Upper lobe of right lung (tissue), 1 donor: ENCODE results near the gene KLHL1. TPM values are rescaled to one million over a fixed set of nuclear protein-coding genes. Genes with fewer than 3 reads are reported as not detected.

Experiments
- ATAC-seq: fragments of 200-7000 bp; cut with Tn5 transposase; one replicate; pipeline ENCODE4 v1.9.1; 2020; ENCODE audit warnings: mild to moderate bottlenecking, moderate library complexity
- DNase-seq: peaks from one replicate; pipeline ENCODE4 v3.0.0-alpha.2; 2020
- H3K27ac ChIP-seq: fragments of 200-600 bp; one replicate; pipeline ENCODE4 v1.8.0; 2022
- H3K27me3 ChIP-seq: fragments of 200-600 bp; one replicate; pipeline ENCODE4 v1.8.0; 2022; ENCODE audit warnings: mild to moderate bottlenecking
- H3K36me3 ChIP-seq: fragments of 200-600 bp; one replicate; pipeline ENCODE4 v1.8.0; 2022
- H3K4me1 ChIP-seq: fragments of 200-600 bp; one replicate; pipeline ENCODE4 v1.8.0; 2022
- H3K4me3 ChIP-seq: fragments of 200-600 bp; one replicate; pipeline ENCODE4 v1.8.0; 2022; ENCODE audit warnings: mild to moderate bottlenecking
- H3K9me3 ChIP-seq: fragments of 200-600 bp; one replicate; pipeline ENCODE4 v1.8.0; 2022
- CTCF ChIP-seq: fragments of 200-600 bp; IDR thresholded peaks from one replicate; pipeline ENCODE4 v1.8.0; 2022; ENCODE audit warnings: antibody characterized with exemption
- intact Hi-C: fragments of 100-400 bp; cut with DNase I; formaldehyde crosslinking; loops from one replicate; pipeline ENCODE4 v1.11.0; 2022
- total RNA-seq: library from RNA; stranded (reverse); fragmentation: NEBNext Ultra II Directional; extraction: Animal tissue kit (Norgen Biotek cat#: 25700); gene quantifications from one replicate; pipeline ENCODE4 v1.2.1, GENCODE V29; 2021
- donor health status: DM: no; HTN: yes; CAD: no; lungs with severe emphysema.

Gene KLHL1
- total RNA-seq, 1 donor from 2014 or later = not detected

- intact Hi-C loops = no loop called here
- no peaks in the 10 kb centered on the region for H3K4me1 ChIP-seq
- DNase-seq = no peak
Observed at GRCh38 chr13:69690999-69691398, 417.3 kb downstream of the KLHL1 start.

GRCh38 chr13:69683921-69684686 lies 424.1 kb downstream of the KLHL1 start:
- no peaks in the 10 kb centered on the region for H3K9me3 ChIP-seq
- intact Hi-C loops = no loop called here
- H3K4me1 ChIP-seq = no peaks in the 10 kb centered on the region
- no peak overlapping the region for H3K27ac ChIP-seq
- DNase-seq = no peak
- no peaks in the 10 kb centered on the region for H3K36me3 ChIP-seq
- TF ChIP-seq CTCF = no peak
- no peaks in the 10 kb centered on the region for H3K27me3 ChIP-seq
- no peak overlapping the region for H3K4me3 ChIP-seq
- no peak for ATAC-seq

More at GRCh38 chr13:69690999-69691398, 417.3 kb downstream of the KLHL1 start:
- no peaks in the 10 kb centered on the region for H3K27me3 ChIP-seq
- H3K36me3 ChIP-seq = no peaks in the 10 kb centered on the region
- no peak overlapping the region for H3K4me3 ChIP-seq
- H3K9me3 ChIP-seq = no peaks in the 10 kb centered on the region
- no peak for TF ChIP-seq CTCF
- H3K27ac ChIP-seq = no peak overlapping the region
- ATAC-seq = no peak

- Histone ChIP-seq H3K27me3 (no peaks in the 10 kb centered on the region), H3K36me3 (no peaks in the 10 kb centered on the region), H3K4me1 (no peaks in the 10 kb centered on the region), H3K4me3 (no peak overlapping the region), H3K9me3 (no peaks in the 10 kb centered on the region), H3K27ac (no peak overlapping the region)
- no peak for TF ChIP-seq CTCF
- intact Hi-C loops = no loop called here
- ATAC-seq (no peak), DNase-seq (no peak)
Observed at GRCh38 chr13:69681722-69682121, 426.5 kb downstream of the KLHL1 start.

- Histone ChIP-seq H3K9me3 (no peaks in the 10 kb centered on the region), H3K4me1 (no peaks in the 10 kb centered on the region), H3K36me3 (no peaks in the 10 kb centered on the region), H3K27me3 (no peaks in the 10 kb centered on the region), H3K27ac (no peak overlapping the region), H3K4me3 (no peak overlapping the region)
- DNase-seq = no peak
- ATAC-seq = no peak
- no peak for TF ChIP-seq CTCF
- intact Hi-C loops = no loop called here
Observed at GRCh38 chr13:69677343-69677742, 430.9 kb downstream of the KLHL1 start.

GRCh38 chr13:69676286-69676685 lies 432.0 kb downstream of the KLHL1 start:
- Histone ChIP-seq H3K27me3 (no peaks in the 10 kb centered on the region), H3K27ac (no peak overlapping the region), H3K9me3 (no peaks in the 10 kb centered on the region), H3K4me3 (no peak overlapping the region), H3K4me1 (no peaks in the 10 kb centered on the region), H3K36me3 (no peaks in the 10 kb centered on the region)
- TF ChIP-seq CTCF = no peak
- intact Hi-C loops = no loop called here
- DNase-seq (no peak), ATAC-seq (no peak)
